HG02763 (cell line): ENCODE data around the gene GBX1.

ENCODE experiments used
- ATAC-seq: cut with Tn5 transposase; IDR thresholded peaks from one replicate; pipeline ENCODE4 v1.9.1; 2021; ENCODE audit warnings: mild to moderate bottlenecking, moderate library complexity; ENCODE audit not compliant: unreplicated experiment

Gene GBX1

GRCh38 chr7:151194188-151194587 lies 26.7 kb upstream of the GBX1 start:
- ATAC-seq, result no peak

GRCh38 chr7:151193203-151193978 lies 25.9 kb upstream of the GBX1 start:
- ATAC-seq, result no peak

GRCh38 chr7:151192002-151192539 lies 24.6 kb upstream of the GBX1 start:
- ATAC-seq, result no peak

- ATAC-seq, result no peak
Observed at GRCh38 chr7:151191544-151191943, 24.1 kb upstream of the GBX1 start.

GRCh38 chr7:151189038-151189437 lies 21.5 kb upstream of the GBX1 start:
- no peak for ATAC-seq

- no peak for ATAC-seq
Observed at GRCh38 chr7:151188252-151188542, 20.7 kb upstream of the GBX1 start.

GRCh38 chr7:151187409-151188251 lies 20.1 kb upstream of the GBX1 start:
- no peak for ATAC-seq

- no peak for ATAC-seq
Observed at GRCh38 chr7:151186640-151187408, 19.3 kb upstream of the GBX1 start, which contains the start of gene ASB10. Gene ASB10, minus strand, starts transcription at chr7:151187250. Its CDS starts 120 bp downstream, at chr7:151187130.

GRCh38 chr7:151185762-151186639 lies 18.5 kb upstream of the GBX1 start:
- ATAC-seq, result no peak

GRCh38 chr7:151181011-151181431 lies 13.5 kb upstream of the GBX1 start:
- ATAC-seq, result no peak

- ATAC-seq, result no peak
Observed at GRCh38 chr7:151179946-151180345, 12.5 kb upstream of the GBX1 start.

GRCh38 chr7:151179287-151179860 lies 11.9 kb upstream of the GBX1 start:
- no peak for ATAC-seq

- ATAC-seq, result no peak
Observed at GRCh38 chr7:151178831-151179230, 11.3 kb upstream of the GBX1 start.

GRCh38 chr7:151178236-151178635 lies 10.7 kb upstream of the GBX1 start:
- no peak for ATAC-seq

GRCh38 chr7:151177310-151177709 lies 9.8 kb upstream of the GBX1 start:
- ATAC-seq, result no peak

- no peak for ATAC-seq
Observed at GRCh38 chr7:151176401-151176800, 8.9 kb upstream of the GBX1 start.

- no peak for ATAC-seq
Observed at GRCh38 chr7:151175793-151176311, 8.4 kb upstream of the GBX1 start.

GRCh38 chr7:151175047-151175792 lies 7.7 kb upstream of the GBX1 start:
- no peak for ATAC-seq
